Measurements from ENCODE around the gene TRIM61. TPM values are rescaled to one million over a fixed set of nuclear protein-coding genes. Genes with fewer than 3 reads are reported as not detected.
"Not testable (repeated sequence)": the region's sequence is repeated elsewhere in the genome, so short reads cannot be mapped to it uniquely, and the experiment has no call there.

Gene TRIM61
- total RNA-seq, 2 donors from 2014 or later: 1.1 TPM

- not testable (repeated sequence) for H3K9me3 Mint-ChIP-seq; H3K27ac Mint-ChIP-seq; DNase-seq (ENCODE audit: low spot score in 2 of 2); ATAC-seq; H3K36me3 Mint-ChIP-seq
Observed at GRCh38 chr4:164990786-164991185, 13.3 kb upstream of the TRIM61 start.

DNA sequence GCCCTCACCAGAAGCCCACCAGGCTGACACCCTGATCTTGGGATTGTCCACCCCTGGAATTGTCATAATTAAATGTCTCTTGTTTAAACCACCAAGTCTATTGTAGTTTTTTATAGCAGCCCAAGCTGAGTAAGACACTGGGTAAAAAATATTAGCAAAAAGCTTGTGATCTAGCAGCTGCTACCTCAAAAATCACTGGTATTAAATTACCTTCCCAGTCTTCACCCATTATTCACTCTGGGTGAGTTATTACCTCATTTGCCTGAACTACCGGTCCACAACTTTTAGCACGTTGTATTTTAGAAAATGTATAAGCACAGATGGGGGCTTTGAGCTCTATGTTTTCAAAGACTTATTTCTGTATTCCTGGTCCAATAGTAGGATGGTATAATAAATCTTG is 12.0 kb upstream of the TRIM61 start:
- ATAC-seq (no peak), DNase-seq (ENCODE audit: low spot score in 2 of 2) (no peak)
- H3K9me3 Mint-ChIP-seq: no peaks in the 10 kb centered on the region
- H3K27ac Mint-ChIP-seq: no peak overlapping the region
- no peaks in the 10 kb centered on the region for H3K36me3 Mint-ChIP-seq

- ATAC-seq, H3K36me3 Mint-ChIP-seq: not testable (repeated sequence)
Observed at GRCh38 chr4:164971929-164972328, 5.5 kb downstream of the TRIM61 start.

DNA sequence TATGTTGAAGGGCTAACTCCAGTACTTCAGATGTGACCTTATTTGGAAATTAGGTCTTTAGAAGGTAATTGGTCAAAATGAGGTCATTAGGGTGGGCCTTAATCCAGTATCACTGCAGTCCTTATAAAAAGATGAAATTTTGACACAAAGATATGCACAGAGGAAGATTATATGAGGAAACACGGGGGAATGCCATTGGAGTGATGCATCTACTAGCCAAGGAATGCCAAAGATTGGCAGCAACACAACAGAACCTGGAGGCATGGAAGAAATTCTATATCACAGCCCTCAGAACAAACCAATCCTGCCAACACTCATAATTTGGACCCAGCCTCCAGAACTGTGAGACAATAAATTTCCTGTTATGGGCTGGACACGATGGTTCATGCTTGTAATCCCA is 17.6 kb downstream of the TRIM61 start:
- DNase-seq (ENCODE audit: low spot score in 2 of 2) (no peak), ATAC-seq (no peak)
- no peak overlapping the region for H3K27ac Mint-ChIP-seq
- H3K36me3 Mint-ChIP-seq: peaks cover 24 to 39% of the 10 kb centered on the region in 2 donors
- peaks cover 12 to 23% of the 10 kb centered on the region in 2 donors for H3K9me3 Mint-ChIP-seq

More at GRCh38 chr4:164971929-164972328, 5.5 kb downstream of the TRIM61 start:
- H3K9me3 Mint-ChIP-seq; H3K27ac Mint-ChIP-seq; DNase-seq (ENCODE audit: low spot score in 2 of 2): not testable (repeated sequence)

- Mint-ChIP-seq H3K36me3 (peaks cover 24 to 39% of the 10 kb centered on the region in 2 donors), H3K9me3 (peaks cover 12 to 23% of the 10 kb centered on the region in 2 donors)
- ATAC-seq; H3K27ac Mint-ChIP-seq; DNase-seq (ENCODE audit: low spot score in 2 of 2): not testable (repeated sequence)
Observed at GRCh38 chr4:164959421-164959820, 18.0 kb downstream of the TRIM61 start.

- H3K36me3 Mint-ChIP-seq: peaks cover 24 to 43% of the 10 kb centered on the region in 2 donors
- H3K27ac Mint-ChIP-seq: peak overlapping the region; percentile 72 to 73
- H3K9me3 Mint-ChIP-seq: peaks cover 16 to 23% of the 10 kb centered on the region in 2 donors
- DNase-seq (ENCODE audit: low spot score in 2 of 2): peak; percentile 76 to 81
- peak; percentile 100 for ATAC-seq
Observed at GRCh38 chr4:164956766-164957643, 20.5 kb downstream of the TRIM61 start.

DNA sequence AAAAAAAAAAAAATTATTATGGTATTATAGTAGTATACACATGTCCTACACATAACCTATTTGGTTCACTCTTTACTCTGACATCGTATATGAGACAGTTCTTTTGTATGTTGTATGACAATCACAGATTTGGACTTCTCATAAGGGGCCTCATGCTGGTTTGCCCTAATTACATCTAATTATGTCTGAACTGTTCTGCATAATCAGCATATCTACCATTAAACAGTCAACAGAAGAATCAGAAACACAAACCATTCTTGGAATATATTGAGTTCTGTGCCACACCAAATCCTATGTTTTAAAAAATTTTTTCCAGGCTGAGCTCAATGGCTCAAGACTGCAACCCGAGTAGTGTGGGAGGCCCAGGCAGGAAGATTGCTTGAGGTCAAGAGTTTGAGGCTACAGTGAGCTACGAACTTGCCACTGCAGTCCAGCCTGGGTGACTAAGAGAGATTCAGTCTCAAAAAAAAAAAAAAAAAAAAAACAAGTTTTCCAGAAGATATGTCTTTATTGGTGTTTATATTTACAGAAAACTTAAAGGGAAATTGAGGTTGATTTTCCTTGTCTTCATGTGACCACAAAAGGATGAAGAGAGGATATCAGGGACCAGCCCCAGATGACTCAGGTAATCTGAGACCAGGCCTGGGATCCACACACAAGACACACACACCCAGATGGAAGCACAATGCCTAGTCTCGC is 22.2 kb downstream of the TRIM61 start:
- Mint-ChIP-seq H3K36me3 (peaks cover 24 to 39% of the 10 kb centered on the region in 2 donors), H3K27ac (peak overlapping the region in 1 of 2 donors; percentile 14), H3K9me3 (peaks cover 13 to 16% of the 10 kb centered on the region in 2 donors)
- ATAC-seq (no peak), DNase-seq (ENCODE audit: low spot score in 2 of 2) (no peak)

DNA sequence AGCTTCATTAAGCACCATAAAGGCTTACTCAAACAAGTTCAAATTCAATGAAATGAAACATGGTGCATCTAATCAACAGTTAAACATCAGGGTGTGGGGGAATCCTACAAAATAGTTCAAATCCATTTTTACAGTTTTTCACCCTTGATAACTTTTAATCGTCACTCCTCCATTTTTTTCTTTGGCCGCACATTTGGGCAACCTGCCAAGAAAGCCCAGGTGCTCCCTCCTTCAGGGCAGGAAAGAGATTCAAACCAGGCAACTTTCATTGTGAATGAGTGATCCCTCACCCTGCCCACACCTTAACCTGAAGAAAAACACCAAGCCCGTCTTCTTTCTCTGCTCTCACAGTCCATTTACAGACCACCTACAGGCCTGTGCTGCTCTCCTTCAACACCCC is 24.9 kb downstream of the TRIM61 start:
- Mint-ChIP-seq H3K27ac (no peak overlapping the region), H3K36me3 (peaks cover 18 to 27% of the 10 kb centered on the region in 2 donors), H3K9me3 (peaks cover 8 to 12% of the 10 kb centered on the region in 2 donors)
- DNase-seq (ENCODE audit: low spot score in 2 of 2): no peak
- ATAC-seq: no peak

GRCh38 chr4:164949448-164950143 is 27.9 kb downstream of the TRIM61 start:
- H3K36me3 Mint-ChIP-seq: peaks cover 0 to 4% of the 10 kb centered on the region in 2 donors

DNA sequence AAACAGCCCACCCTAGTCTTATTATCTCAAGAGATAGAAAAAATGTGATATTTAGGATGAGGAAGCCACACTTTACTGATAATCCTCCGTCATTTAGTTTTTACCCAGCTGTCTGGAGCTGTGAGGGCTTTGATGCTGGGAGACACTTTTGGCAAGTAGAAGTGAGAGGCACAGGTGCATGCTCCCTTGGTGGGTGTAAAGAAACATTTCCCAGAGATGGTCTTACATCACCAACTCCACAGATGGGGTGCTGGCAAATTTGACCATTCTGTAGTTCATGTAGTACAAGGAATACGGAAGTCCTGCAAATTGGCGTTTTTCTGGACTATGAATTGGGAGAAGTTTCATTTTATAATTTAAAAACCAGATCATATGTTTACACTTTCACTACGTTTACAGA is 28.5 kb downstream of the TRIM61 start:
- H3K36me3 Mint-ChIP-seq: peaks cover 0 to 4% of the 10 kb centered on the region in 2 donors
- H3K27ac Mint-ChIP-seq: no peak overlapping the region
- DNase-seq (ENCODE audit: low spot score in 2 of 2): no peak
- H3K9me3 Mint-ChIP-seq: peaks cover 0 to 4% of the 10 kb centered on the region in 2 donors
- no peak for ATAC-seq

More at GRCh38 chr4:164949448-164950143, 27.9 kb downstream of the TRIM61 start:
- ATAC-seq: peak in 1 of 2 donors; percentile 16
- no peak for DNase-seq (ENCODE audit: low spot score in 2 of 2)
- Mint-ChIP-seq H3K9me3 (peaks cover 0 to 4% of the 10 kb centered on the region in 2 donors), H3K27ac (no peak overlapping the region)

DNA sequence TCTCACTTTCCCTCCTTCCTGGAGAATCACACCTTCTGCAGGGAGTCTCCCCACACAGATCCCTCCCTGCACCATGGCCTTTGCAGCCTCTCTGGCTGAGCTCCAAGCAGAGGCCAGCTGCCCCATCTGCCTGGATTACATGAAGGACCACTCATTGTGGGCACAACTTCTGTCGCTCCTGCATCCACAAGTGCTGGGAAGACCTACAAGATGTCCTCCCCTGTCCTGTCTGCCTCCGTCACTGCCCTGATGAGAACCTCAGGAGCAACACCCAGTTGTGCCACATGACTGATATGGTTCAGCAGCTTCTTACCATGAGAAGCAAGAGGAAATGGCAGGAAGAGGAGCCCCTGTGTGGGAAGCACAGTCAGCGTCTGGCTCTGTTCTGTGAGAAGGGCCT is 29.5 kb downstream of the TRIM61 start:
- H3K36me3 Mint-ChIP-seq: not testable (repeated sequence)

GRCh38 chr4:164946810-164947209 is 30.6 kb downstream of the TRIM61 start:
- no peak overlapping the region for H3K27ac Mint-ChIP-seq
- no peaks in the 10 kb centered on the region for H3K36me3 Mint-ChIP-seq
- no peak for DNase-seq (ENCODE audit: low spot score in 2 of 2)
- H3K9me3 Mint-ChIP-seq: peaks cover 0 to 4% of the 10 kb centered on the region in 2 donors
- no peak for ATAC-seq

More for the DNA sequence above, 29.5 kb downstream of the TRIM61 start:
- H3K27ac Mint-ChIP-seq; ATAC-seq; H3K9me3 Mint-ChIP-seq; DNase-seq (ENCODE audit: low spot score in 2 of 2): not testable (repeated sequence)

DNA sequence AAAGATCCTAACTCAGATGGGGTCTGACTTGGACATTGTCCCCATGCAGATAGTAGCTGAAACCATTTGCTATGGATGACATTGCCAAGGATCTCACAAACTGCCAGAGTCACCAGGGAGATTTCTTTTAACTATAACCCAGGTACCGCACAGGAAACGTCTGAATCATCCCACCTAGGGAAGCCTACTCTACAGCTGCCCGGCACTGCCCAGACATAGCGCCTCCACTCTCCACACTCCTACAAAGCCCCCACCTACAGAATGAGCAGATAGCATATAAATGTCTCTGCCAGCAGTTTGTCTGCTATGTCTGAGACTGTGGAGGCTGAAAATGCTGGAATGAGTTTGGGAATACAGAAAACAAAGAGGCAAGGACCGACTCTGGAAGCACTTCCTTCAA is 32.3 kb downstream of the TRIM61 start:
- Mint-ChIP-seq H3K27ac (no peak overlapping the region), H3K36me3 (no peaks in the 10 kb centered on the region), H3K9me3 (peaks cover 0 to 5% of the 10 kb centered on the region in 2 donors)
- ATAC-seq (no peak), DNase-seq (ENCODE audit: low spot score in 2 of 2) (no peak)

DNA sequence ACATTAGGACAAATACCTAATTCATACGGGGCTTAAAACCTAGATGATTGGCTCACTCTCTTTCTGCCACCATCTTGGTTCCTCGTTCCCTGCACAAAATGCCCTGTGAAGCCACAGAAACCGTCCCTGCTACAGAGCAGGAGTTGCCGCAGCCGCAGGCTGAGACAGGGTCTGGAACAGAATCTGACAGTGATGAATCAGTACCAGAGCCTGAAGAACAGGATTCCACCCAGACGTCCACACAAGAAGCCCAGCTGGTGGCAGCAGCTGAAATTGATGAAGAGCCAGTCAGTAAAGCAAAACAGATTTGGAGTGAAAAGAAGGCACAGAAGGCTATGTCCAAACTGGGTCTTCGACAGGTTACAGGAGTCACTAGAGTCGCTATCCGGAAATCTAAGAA is 34.3 kb downstream of the TRIM61 start:
- Mint-ChIP-seq H3K27ac (no peak overlapping the region), H3K9me3 (peaks cover 0 to 5% of the 10 kb centered on the region in 2 donors), H3K36me3 (no peaks in the 10 kb centered on the region)
- ATAC-seq (no peak), DNase-seq (ENCODE audit: low spot score in 2 of 2) (no peak)

DNA sequence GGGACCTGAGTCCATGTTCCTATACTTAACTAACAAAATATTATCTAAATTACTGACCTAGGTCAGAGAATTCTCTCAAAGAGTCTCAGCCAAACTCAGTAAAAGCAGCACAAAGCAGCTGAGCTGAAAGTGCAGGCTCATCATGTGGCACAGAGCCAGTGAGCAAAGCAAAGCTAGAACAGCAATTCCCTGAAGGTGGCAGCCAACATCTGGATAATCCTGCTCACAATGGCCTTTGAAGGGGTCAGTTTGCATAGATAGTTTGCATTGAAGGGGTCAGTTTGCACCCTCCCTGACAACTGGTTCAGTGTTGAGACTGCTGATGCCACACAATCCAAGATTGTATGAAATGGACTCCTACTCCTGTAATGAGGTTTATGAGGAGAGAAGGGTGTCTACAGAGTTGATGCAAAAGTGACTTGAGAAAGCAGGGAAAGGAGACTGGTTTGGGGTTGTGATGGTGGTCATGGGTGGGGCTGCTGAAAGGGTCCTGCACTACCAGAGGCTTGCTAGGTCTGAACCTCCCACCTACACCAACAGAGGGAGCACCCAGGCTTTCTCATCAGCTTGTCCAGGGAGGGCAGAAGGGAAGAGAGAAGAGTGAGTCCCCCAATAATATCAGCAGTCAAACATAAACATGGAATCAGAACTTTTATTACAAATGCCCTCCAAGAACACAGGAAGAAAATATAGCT is 39.7 kb downstream of the TRIM61 start:
- H3K9me3 Mint-ChIP-seq: peaks cover 0 to 5% of the 10 kb centered on the region in 2 donors
- no peak overlapping the region for H3K27ac Mint-ChIP-seq
- DNase-seq (ENCODE audit: low spot score in 2 of 2): no peak
- ATAC-seq: no peak
- H3K36me3 Mint-ChIP-seq: no peaks in the 10 kb centered on the region

All from activated naive CD4-positive, alpha-beta T cell treated with anti-CD3 and anti-CD28 coated beads, Interleukin-2, amount 50 U/mL, for 72 hours (primary cell).